GM23338 (cell line): ENCODE measurements around the gene TRAPPC4. TPM values are rescaled to one million over a fixed set of nuclear protein-coding genes. Genes with fewer than 3 reads are reported as not detected.
"Not testable (repeated sequence)": the region's sequence is repeated elsewhere in the genome, so short reads cannot be mapped to it uniquely, and the experiment has no call there.

Experiments
- ATAC-seq: fragments of 200-7000 bp; cut with Tn5 transposase; 3 replicates; pipeline ENCODE4 v1.9.1; 2020
- DNase-seq: peaks from one replicate; pipeline ENCODE4 v3.0.0-alpha.2; 2015; ENCODE audit warnings: low spot score
- H2AFZ ChIP-seq: fragments of 200-600 bp; sonication (generic); 2 replicates; pipeline ENCODE4 v1.8.0; 2016; ENCODE audit warnings: antibody characterized with exemption, mild to moderate bottlenecking, moderate library complexity
- H3F3A ChIP-seq: fragments of 200-600 bp; sonication (generic); replicated peaks from 2 replicates; pipeline ENCODE4 v1.8.0; 2017; ENCODE audit warnings: antibody characterized with exemption, mixed run types, low read depth
- H3K27ac ChIP-seq: fragments of 200-600 bp; sonication (generic); 2 replicates; pipeline ENCODE4 v1.6.1; 2016; ENCODE audit warnings: low read depth
- H3K27me3 ChIP-seq: fragments of 200-600 bp; sonication (generic); 2 replicates; pipeline ENCODE4 v1.8.0; 2016; ENCODE audit warnings: mild to moderate bottlenecking, mixed run types, moderate library complexity; ENCODE audit not compliant: insufficient read depth
- H3K36me3 ChIP-seq: fragments of 200-600 bp; sonication (generic); 2 replicates; pipeline ENCODE4 v1.8.0; 2016; ENCODE audit warnings: mild to moderate bottlenecking; ENCODE audit not compliant: insufficient read depth
- H3K4me1 ChIP-seq: fragments of 200-600 bp; sonication (generic); 2 replicates; pipeline ENCODE4 v1.8.0; 2016; ENCODE audit warnings: mild to moderate bottlenecking, moderate library complexity; ENCODE audit not compliant: insufficient read depth
- H3K4me2 ChIP-seq: fragments of 200-600 bp; sonication (generic); 2 replicates; pipeline ENCODE4 v1.7.1; 2017; ENCODE audit warnings: mixed run types
- H3K4me3 ChIP-seq: fragments of 200-600 bp; sonication (generic); 2 replicates; pipeline ENCODE4 v1.6.1; 2016; ENCODE audit warnings: mixed run types
- H3K79me2 ChIP-seq: fragments of 200-600 bp; sonication (generic); replicated peaks from 2 replicates; pipeline ENCODE4 v1.8.0; 2017; ENCODE audit warnings: mild to moderate bottlenecking; ENCODE audit not compliant: insufficient read depth
- H3K9me2 ChIP-seq: fragments of 200-600 bp; sonication (generic); 2 replicates; pipeline ENCODE4 v1.8.0; 2017; ENCODE audit not compliant: insufficient read depth
- H4K20me1 ChIP-seq: fragments of 200-600 bp; sonication (generic); replicated peaks from 2 replicates; pipeline ENCODE4 v1.8.0; 2017; ENCODE audit warnings: mild to moderate bottlenecking; ENCODE audit not compliant: insufficient read depth
- H3K27ac Mint-ChIP-seq: 2 replicates; pipeline ENCODE4 v1.8.0; 2020; ENCODE audit warnings: inconsistent platforms, mild to moderate bottlenecking, moderate library complexity, mixed read lengths
- H3K27me3 Mint-ChIP-seq: 3 replicates; pipeline ENCODE4 v1.8.0; 2022; ENCODE audit warnings: low read depth, mild to moderate bottlenecking, moderate library complexity, mixed read lengths, inconsistent platforms; ENCODE audit not compliant: insufficient read depth, poor library complexity
- H3K36me3 Mint-ChIP-seq: 3 replicates; pipeline ENCODE4 v1.8.0; 2021; ENCODE audit warnings: low read depth, mild to moderate bottlenecking, inconsistent platforms, moderate library complexity, mixed read lengths
- H3K4me1 Mint-ChIP-seq: 3 replicates; pipeline ENCODE4 v1.8.0; 2020; ENCODE audit warnings: mild to moderate bottlenecking, inconsistent platforms, mixed read lengths
- H3K4me3 Mint-ChIP-seq: 3 replicates; pipeline ENCODE4 v1.8.0; 2021; ENCODE audit warnings: moderate library complexity, mild to moderate bottlenecking, inconsistent platforms, mixed read lengths
- H3K9me3 Mint-ChIP-seq: 3 replicates; pipeline ENCODE4 v1.8.0; 2020; ENCODE audit warnings: moderate library complexity, mild to moderate bottlenecking, inconsistent platforms, mixed read lengths
- CTCF ChIP-seq, 2 experiments: fragments of 200-600 bp in 1 of 2; sonication (generic) in 1 of 2; conservative IDR thresholded peaks; 2 replicates each; pipeline versions ENCODE4 v1.5.1 to v1.6.1; 2016 to 2017; ENCODE audit warnings: antibody characterized with exemption in 2 of 2, low read depth in 2 of 2, mild to moderate bottlenecking in 2 of 2, moderate library complexity in 1 of 2
- ZNF114 ChIP-seq: fragments of 250-450 bp; sonication (Bioruptor Pico); IDR thresholded peaks from 2 replicates; pipeline ENCODE4 v1.5.0; 2020; ENCODE audit warnings: mild to moderate bottlenecking, moderate library complexity
- polyA plus RNA-seq: library from polyadenylated mRNA; unstranded; fragments of >200 nt; fragmentation: Nextera tagmentation; extraction: Ambion mirVana; gene quantifications from 2 replicates; pipeline ENCODE4 v1.2.1, GENCODE V29; 2016
- total RNA-seq: library from RNA; depleted of rRNA; stranded (reverse); fragments of >200 nt; shearing (Covaris generic); gene quantifications from 2 replicates; pipeline ENCODE4 v1.2.3, GENCODE V29; 2014

TRAPPC4 gene
- total and polyA plus RNA-seq, 2 experiments from 2014 or later = 79.9 to 142 TPM

DNA sequence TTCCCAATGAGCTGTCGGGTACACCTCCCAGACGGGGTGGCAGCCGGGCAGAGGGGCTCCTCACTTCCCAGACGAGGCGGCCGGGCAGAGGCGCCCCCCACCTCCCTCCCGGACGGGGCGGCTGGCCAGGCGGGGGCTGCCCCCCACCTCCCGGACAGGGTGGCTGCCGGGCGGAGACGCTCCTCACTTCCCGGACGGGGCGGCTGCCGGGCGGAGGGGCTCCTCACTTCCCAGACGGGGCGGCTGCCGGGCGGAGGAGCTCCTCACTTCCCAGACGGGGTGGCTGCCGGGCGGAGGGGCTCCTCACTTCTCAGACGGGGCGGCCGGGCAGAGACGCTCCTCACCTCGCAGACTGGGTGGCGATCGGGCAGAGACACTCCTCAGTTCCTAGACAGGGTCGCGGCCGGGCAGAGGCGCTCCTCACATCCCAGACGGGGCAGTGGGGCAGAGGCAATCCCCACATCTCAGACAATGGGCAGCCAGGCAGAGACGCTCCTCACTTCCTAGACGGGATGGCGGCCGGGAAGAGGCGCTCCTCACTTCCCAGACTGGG lies 27.0 kb upstream of the TRAPPC4 start:
- H3K27me3 Mint-ChIP-seq, H3K27ac Mint-ChIP-seq, ATAC-seq, H3K4me3 ChIP-seq, H2AFZ ChIP-seq, H3K4me1 ChIP-seq, H3K27ac ChIP-seq, H4K20me1 ChIP-seq, H3K36me3 ChIP-seq, H3K4me1 Mint-ChIP-seq, H3F3A ChIP-seq, H3K4me2 ChIP-seq, H3K9me2 ChIP-seq, H3K4me3 Mint-ChIP-seq, DNase-seq, H3K79me2 ChIP-seq, H3K27me3 ChIP-seq: not testable (repeated sequence)
- H3K9me3 Mint-ChIP-seq = peaks cover 25% of the 10 kb centered on the region
- H3K36me3 Mint-ChIP-seq = peaks cover 42% of the 10 kb centered on the region

- Histone ChIP-seq H3K4me3 (peak overlapping the region; percentile 98), H3K27ac (peak overlapping the region; percentile 75; the same call in 1 of the 2 replicates)
- peak overlapping the region; percentile 92; the same call in 1 of the 2 replicates for H3K27ac Mint-ChIP-seq
Observed at GRCh38 chr11:118996926-118997626, 21.5 kb upstream of the TRAPPC4 start.

More at GRCh38 chr11:118996926-118997626, 21.5 kb upstream of the TRAPPC4 start:
- H3K4me1 ChIP-seq = peaks cover 16% of the 10 kb centered on the region; the same call in 1 of the 2 replicates
- peak overlapping the region; percentile 97 for H3K4me2 ChIP-seq
- peak; percentile 19 for ATAC-seq
- H3K27me3 ChIP-seq = no peaks in the 10 kb centered on the region
- peaks cover 58% of the 10 kb centered on the region for H3K79me2 ChIP-seq
- H4K20me1 ChIP-seq = 0 out of 2 replicates have a peak, but pooled peaks cover 8% of the 10 kb centered on the region
- H3K27me3 Mint-ChIP-seq = peaks cover 4% of the 10 kb centered on the region
- H3F3A ChIP-seq = 0 out of 2 replicates have a peak, but pooled peaks cover 5% of the 10 kb centered on the region
- peak; percentile 63 for DNase-seq
- peaks cover 66% of the 10 kb centered on the region for H3K36me3 Mint-ChIP-seq
- H3K9me3 Mint-ChIP-seq = peaks cover 15% of the 10 kb centered on the region
- peaks cover 21% of the 10 kb centered on the region for H3K4me1 Mint-ChIP-seq
- H3K4me3 Mint-ChIP-seq = peak overlapping the region; percentile 100
- TF ChIP-seq CTCF (conservative IDR thresholded peaks at IDR 0.05; ENCODE audit: low read depth in 2 of 2) = peak in 1 of 2 experiments; percentile 37; a peak in 2 of 4 replicates
- TF ChIP-seq ZNF114 = no peak
- H3K36me3 ChIP-seq = peaks cover 22% of the 10 kb centered on the region
- H3K9me2 ChIP-seq = 0 out of 2 replicates have a peak, but pooled peaks cover 4% of the 10 kb centered on the region
- peak overlapping the region; percentile 97; the same call in 1 of the 2 replicates for H2AFZ ChIP-seq
